Stimulated activated CD4-positive, alpha-beta T cell treated with anti-CD3 and anti-CD28 coated beads, TNF-alpha, amount 100 ng/mL, for 4 hours (primary cell): Measurements from ENCODE around the gene KCNJ15.

Experiments
- DNase-seq, 3 experiments: peaks; one replicate each; pipeline ENCODE4 v3.0.0-alpha.2; 2020; ENCODE audit warnings: low read depth in 3 of 3

Gene KCNJ15

DNA sequence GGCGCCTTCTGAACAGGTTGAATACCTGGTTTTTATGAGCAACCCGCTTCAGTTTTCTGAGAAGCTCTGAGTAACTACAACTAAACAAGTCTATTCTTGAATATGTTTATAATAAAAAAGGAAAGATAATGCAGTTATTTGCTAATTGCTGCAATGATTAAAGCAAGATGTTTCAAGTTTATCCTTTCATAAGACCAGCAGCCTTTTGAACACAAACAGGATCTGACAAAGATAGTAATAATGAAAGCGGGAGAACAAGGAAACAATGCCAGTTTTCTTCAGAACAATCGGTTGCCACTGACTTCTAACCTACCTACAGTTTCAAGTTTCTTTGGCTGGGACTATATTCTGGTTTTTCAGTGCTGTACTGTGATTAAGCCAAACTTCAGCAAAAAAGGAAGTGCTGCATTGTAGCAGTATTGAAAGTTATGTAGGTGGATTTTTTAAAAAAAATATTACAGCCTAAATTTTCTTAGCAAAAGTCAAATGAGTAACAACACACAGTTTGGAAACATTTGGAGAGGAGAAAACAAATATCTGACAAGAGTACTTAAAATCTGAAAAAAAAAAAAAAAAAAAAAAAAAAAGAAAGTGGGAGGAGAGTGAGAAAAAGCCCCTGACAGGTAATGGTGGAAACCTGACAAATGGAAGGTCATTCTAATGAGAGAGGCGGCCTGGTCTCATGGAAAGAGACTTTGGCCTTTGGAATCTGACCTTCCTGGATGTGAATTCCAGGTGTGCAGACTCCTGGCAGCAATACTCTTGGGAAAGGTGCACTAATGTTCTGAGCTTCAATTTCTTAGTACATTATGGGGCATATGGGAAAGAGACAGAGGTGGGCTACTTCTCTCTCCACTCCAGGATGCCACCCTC is 11.4 kb downstream of the KCNJ15 start:
- no peak for DNase-seq

DNA sequence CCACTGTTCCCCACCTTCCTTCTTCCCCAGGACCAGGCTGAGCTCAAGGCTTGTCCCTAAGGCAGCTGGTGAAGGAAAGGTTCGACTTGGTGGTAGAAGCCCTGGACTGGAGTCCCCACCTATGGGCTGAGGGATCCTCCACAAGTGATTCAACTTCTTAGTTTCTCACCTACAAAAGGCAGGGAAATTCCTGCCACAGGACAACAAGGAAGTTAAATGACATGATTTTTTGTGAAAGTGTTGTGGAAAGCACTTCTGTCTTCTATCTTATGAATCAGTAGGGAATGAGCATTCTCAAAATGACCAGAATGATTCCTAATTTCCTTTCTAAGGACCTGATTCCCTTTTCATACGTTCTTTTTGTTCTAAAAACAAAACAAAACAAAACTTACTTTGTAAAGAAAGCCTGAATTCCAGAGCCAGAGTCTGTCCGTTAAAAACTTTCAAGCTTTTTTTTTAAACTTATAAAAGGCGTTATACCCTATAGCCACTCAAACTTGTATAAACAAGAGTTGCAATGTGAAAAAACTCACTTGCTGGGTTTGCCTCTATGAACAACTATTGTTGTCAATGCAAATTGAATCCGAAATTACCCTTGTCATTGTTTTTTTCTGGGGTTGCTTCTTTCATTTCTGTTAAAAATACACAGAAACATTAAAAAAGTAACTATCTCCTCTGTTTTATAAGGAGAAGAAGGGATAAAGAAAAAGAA is 12.2 kb downstream of the KCNJ15 start:
- no peak for DNase-seq

DNA sequence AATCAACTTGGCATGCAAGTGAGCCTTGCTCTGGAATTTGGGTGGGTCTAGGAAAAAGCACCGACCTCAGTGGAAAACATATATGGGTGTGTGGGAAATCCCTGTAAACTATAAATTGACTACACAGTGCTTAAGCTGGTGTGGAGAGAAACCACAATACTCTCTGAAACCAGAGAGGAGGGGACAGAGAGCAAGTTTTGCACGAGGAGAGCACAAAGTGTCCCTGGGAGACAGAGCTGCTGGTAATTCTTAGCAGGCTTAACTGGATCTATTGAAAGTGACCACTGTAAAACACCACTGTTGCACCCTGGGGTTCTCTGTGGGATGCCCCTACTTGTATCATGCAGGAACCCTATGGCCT is 12.8 kb downstream of the KCNJ15 start:
- DNase-seq: no peak

DNA sequence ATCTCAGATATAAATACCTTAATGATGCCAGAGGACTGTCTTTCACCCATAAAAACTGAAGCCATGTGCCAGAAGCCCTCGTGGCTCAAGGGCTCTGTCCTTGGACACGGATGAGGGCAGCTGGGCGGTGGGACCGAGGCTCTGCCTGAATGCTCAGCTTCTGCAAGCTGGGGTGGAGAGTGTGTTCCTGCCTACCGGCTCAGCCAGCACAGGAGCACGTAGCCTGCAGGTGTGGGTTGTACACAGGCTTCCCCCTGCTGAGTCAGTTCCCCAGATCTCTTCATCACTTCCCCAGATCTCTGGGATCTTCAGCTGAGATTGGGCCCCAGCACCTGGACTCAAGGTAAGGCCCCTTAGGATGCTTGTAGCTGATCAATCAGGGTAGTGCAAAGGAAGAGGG is 15.4 kb downstream of the KCNJ15 start:
- no peak for DNase-seq

DNA sequence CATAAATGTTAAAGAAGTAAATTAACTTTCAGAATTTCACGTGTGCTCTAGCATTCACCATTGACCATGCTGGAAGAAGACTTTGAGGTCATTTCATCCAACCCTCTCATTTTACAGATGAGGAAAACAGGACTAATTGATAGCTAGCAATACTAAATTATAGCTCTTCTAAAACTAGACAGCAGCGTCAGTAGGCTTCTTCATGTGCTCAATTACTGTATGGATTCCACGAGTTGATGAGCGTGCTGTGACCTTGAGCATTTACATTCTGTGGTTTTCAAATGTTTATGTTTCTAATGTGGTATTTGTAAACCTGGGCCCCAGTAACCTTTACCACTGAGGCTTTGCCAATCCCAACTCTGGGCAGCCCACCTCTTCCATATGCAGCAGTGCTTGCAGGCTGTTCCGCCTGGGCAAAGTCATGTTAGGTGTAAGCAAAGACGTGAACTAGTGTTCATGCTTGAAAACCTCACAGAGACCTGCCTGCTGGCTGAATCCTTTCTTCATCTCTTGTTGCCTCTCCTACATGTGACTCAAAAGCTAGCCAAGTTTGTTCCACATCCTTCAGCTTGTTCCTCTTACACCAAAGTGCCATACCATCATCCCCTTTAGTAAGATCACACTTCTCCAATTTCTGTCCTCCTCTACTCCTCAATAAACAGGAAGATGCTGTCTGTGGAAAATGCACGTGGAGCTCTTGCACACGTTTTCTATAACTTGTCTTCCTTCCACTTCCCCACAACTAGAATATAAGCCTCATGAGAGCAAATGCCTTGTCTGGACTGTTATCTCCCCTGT is 17.2 kb downstream of the KCNJ15 start:
- DNase-seq: no peak

DNA sequence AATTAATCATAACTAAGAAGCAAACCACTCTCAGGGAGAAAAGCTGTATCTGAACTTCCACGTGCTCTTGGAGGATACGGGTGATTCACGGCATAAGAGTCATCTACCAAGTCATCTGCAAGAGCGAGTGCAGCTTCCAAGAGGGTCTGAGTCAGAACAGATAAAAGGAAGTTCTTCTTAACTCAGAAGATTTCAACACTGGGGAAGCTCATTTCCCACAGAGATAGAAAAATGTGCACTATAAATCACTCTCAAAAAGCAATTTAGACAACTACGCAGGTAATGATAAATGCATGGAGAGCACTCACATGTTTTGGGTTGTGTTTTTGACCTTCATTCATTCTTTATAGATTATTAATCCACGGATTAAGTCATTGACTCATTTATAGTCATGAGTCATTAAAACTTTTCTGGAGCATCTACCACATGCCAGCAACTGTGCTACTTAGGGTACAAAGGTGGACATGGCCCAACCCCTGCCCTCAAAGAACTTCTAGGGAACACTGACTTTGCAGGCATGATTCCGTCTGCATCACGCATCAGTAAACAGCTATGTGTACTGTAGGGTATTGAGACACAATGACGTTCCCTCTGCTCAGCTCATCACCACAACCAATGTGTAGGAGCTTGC is 20.8 kb downstream of the KCNJ15 start:
- DNase-seq: peak in 1 of 3 experiments; percentile 10

DNA sequence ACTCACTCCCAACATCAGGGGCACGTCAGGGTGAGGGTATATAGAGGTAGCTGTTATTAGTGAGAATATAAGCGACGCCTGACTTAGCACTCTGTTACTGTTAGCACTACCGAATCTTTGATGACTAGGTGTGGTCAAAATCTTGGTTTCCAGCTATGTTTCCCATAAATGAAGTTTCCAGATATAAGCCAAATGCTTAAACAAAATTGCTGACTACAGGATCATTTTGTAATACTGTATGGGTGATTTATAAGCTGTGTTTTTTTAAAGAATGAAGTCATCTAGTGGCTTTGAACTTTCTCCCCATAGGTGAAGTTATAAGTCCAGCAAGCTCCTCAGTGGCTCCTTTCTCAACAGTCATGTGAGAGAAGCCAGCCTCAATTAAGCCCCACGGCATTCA is 23.7 kb downstream of the KCNJ15 start:
- no peak for DNase-seq

DNA sequence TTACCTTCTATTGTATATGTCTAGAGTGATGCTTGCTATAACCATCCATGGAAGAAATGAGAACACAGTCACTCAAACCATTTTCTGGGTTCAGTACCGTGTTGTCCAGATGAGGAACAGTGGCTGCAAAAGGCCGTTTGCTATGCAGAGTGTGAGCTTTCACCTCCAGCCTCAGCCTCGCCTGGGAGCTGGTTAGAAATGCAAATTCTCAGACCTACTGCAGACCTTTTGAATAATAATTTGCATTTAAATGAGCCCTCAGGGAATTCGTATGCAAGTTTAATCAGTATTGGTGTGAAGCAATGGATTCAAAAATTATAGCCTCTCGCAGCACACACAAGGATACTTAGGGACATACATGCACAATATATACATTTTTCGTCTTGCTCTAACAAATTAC is 24.1 kb downstream of the KCNJ15 start:
- DNase-seq: no peak

DNA sequence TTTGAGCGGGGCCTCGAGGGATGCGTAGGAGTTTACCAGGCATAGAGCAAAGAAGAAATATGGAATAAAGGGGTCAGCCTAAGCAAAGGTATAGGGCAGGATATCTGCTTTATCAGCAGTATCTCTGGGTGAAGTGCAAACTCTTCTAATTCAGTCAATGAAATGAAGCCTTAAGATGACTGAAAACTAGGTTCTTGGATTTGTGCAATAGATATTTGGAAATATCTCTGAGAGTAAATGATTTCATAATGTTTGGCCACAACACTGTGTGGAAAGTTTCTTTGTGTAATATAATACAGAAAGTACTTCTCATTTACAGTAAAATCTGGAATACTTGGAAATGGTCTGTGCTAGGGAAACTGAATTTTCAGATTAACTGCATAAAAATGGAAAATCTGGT is 26.1 kb downstream of the KCNJ15 start:
- no peak for DNase-seq

DNA sequence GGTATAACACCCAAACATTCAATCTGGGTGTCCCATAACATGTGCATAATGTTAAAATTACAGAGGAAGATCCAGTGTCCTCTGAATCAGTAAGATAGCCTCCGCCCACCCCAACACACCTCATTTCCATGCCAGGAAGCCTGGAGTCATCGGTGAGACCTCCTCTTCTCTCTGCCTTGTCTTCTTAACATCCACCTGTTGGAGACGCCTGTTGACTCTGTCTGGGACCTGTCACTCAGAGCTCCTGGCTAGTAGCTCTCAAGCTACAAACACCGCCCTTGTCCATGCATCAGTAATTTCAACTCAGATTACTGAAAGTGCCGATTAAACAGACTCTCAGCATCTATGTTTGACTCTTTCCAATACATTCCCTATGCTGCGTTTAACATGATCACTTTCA is 27.4 kb downstream of the KCNJ15 start:
- DNase-seq: no peak

DNA sequence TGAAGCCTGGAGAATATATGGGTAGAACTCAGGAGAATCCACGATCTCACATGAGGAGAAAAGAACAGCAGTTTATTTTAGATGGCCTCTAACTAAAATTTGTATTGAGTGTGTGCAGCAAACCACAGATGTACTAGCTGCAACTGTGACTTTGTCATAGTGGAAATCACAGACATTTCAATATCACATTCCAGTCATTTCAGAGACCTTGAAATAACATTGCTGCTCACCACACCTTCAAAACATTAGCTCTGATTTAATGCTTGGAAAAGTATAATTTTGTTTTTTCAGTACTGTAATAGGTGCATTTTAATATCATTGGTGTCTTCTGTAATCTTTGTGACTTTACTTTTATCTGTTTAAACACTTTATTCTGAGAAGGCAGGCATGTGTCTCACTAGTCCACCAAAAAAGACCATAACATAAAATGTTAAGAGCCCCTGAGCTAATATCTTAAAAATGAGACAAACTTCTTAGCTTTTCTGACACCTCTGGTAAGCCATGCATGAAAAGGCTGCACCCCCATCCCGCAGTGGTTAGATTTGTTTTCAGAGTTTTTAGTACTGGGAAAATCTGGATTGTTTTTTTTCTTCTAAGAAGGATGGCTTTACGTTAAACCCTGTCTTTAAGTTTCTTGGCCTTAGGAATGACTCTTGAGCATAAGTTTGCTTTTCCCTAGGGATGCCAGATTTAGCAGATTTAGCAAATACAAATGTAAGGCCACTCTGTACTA is 30.1 kb downstream of the KCNJ15 start:
- no peak for DNase-seq

DNA sequence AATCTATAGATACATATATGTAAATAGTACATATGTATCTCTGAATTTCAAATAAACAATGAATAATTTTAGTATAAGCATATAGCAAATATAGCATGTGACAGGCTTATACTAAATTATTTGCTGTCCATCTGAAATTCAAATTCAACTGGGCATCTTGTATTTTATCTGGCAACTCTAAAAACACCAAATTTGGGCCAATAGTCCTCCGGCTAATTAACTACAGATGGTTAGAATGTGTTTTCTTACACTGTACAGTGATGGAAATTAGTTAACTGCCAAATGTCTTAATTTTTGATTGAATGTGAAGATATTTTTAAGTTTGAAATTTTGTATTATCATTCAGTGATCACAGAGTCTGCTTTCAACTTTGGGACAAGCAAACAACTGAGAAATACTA is 30.7 kb downstream of the KCNJ15 start:
- DNase-seq: no peak

DNA sequence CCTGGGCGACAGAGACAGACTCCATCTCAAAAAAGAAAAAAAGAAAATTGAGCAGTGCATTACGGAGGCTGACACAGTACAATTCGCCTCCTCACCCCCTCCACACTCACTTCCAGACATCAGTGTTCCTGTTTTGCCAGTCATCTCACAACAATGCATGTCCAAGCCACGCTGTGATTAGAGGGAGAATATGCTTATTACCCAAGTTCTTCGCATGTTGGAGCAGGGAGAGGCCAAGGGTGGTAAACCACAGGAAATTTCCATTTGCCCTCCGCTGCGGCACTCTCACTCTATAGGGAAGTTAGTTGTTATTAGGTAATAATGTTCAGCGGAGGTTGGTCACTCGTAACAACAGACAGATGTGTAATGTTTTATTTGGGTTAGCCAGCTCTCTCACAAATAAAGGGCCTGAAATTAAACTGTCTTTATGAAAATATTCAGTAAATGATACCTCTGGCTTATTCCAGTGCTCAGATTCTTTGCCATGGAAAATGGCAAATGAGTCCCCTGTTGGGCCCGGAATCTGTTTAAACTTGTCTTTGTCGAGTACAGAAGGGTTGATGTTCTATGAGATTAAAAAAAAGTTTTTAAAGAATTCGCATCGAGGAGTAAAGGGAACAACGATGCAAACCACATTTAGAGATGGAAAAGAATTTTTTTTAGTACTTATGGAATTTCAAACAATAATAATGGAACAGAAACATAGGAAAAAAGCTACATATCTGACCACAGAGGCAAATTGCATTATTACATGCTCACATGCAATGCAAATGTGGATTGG is 33.1 kb downstream of the KCNJ15 start:
- no peak for DNase-seq

DNA sequence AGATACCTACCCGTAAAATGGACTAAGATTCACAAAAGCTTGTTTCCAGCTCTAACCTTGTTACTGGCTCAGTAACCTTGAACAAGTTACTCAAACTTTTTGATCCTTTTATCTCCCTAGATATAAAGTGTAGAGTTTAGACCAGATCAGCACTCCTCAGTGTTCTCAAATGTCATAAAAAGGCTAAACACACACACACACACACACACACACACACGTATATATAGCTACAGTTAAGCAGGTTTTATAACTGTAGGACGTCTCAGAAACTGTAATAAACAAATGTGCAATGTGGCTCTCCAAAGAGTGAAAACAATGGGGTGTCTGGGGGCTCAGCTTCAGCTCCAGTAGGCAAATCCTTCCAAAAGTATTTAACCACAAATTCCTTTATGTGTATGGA is 34.0 kb downstream of the KCNJ15 start:
- DNase-seq: no peak

DNA sequence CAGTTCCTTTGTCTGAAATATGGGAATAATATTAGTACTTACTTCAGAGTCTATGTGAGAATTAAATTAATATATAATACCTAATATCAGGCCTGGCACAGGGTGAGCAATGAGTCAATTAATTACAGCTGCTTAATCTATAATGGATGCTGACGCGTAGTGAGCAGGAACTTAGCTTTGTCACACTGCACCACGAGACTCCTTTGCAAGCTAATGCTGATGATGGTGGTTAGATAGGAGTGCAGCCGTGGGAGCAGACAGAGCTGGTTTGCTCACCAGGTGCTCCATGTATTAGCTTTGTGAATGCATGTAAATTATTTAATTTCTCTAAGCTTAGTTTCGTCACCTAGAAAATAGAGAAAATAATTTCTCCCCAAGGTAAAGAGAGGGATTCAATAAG is 35.1 kb downstream of the KCNJ15 start:
- no peak for DNase-seq

DNA sequence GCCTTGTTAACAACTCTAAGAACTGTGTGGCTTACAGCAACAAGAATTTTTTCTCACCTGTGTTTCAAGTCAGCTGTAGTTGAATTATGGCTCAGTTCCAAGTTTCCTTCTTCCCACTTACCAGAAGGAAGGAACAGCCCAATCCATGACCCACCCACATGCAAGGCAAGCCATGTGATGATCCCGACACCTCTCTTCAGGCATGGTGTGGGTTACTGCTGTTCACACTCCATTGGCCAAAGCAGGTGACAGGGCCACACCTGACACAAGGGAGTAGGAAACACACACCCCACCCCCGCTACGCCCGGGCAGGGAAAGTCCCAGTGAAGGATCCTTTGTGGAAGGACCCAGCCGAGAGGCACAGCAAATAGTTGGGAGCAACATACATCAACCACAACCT is 36.3 kb downstream of the KCNJ15 start:
- DNase-seq: no peak

DNA sequence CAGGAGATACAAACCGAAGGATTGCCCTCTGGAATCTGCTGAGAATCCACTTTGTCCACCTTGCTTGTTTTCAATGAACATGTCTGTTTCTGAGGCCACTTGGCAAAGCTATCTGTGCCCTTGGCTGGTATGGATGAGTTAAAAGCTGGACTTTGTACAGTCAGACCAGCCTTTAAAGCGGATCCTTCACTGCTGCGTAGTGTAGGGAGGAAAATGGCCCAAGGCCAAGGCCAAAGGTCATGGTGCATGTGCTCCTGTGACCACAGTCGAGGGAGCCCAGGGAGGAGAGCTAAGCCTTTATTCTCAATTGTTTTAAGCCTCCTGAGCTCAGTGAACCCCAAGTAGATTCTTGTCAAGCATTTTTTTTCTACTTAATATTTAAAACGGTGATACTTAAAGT is 37.0 kb downstream of the KCNJ15 start:
- DNase-seq: no peak

DNA sequence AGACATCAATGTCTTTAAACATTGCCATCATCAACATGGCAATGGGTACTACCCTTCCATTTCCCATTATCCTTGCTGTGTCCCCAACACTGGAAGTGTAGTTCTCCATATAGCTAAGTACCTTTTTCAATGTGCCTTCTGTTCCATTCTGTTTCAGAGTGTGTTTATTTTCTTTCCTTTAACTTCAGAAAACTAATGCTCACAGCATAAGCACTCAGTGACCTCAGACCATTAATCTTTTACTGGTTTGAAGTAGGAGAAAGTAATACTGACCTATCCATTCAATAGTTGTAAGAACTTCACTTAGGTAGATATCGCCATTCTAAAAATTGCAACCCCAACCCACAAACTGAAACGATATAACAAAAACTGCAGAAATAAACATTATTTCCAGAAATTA is 37.8 kb downstream of the KCNJ15 start:
- DNase-seq: no peak

DNA sequence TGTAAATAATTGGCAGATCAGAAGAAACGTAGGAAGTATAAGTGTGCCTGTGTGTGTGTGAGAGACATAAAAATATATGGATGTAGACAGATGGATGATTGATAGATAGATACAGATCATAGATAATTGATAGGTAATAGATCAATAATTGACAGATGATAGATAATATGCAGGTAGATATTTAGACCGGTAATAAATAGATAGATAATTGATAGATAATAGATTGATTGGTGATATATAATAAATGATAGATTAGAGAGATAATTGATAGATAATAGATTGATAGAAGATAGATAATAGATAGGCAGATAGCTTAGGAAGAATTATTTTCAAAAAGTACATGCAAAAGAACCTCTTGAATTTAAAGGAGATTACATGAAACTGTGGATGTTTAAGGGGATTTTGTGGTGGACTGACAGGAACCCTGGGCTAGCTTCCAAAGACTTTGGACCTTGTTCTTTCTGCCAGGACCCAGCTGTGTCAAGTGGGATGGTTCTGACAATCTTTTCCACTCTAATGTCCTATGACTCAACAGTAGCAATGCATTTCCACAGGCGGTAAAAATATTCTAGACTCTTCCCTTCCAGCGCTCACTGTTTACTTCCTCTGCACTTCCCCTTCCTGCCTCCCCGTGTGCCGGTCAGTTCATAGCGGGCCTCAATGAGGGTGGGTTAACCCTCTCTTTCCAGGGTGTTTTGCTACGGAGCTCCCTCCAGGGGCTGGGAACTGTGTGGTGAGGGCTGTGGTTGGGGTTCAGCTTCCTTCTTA is 39.4 kb downstream of the KCNJ15 start:
- DNase-seq: no peak

DNA sequence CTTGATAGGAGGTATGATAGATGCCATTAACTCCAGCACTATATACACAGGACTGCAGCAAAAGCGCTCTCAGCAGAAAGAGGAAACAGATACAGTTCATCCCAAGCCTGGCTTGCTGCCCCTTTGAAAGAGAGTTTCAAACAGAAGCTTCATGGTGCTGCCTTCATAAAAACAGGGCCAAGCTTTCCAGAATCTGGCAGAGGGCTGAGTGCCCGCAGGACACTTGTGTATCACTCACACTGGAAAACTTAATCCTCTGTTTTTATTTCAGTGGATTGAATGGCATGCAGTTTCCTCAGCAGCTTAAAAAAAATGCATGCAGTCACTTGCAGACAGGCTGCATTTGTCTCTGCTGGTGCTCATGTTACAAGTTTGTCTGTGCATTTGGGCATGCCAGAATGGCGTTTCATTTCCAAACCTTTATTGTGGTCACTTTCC is 40.4 kb downstream of the KCNJ15 start:
- no peak for DNase-seq
